ENCODE data around the gene SLC11A1.

SLC11A1 gene

DNA sequence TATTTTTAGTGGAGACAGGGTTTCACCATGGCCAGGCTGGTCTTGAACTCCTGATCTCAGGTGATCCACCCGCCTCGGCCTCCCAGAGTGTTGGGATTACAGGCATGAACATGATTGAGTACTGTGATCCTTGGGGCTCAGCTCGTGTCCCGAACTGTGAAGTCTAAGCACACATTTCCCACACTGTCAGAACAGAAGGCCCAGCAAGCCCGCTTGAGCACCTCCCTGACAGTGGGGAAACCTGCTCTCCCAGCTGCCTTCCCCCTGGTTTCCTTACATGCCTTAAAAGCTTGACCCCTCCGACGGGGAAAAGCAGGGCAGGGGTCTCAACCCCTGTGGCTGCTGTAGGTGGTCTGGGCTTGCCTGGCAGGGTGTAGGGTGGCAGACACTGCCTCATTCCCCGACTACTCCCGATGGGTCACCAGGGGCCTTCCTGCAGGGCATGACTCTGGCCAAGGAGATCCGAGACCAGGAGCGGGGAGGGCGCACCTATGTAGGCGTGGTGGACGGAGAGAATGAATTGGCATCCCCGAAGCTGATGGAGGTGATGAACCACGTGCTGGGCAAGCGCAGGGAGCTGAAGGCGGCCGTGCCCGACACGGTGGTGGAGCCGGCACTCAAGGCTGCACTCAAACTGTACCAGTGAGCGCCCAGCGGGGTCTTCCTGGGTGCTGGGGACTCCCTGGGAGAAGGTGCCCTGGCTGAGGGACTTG lies 46.9 kb downstream of the SLC11A1 start:
- Mint-ChIP-seq H3K9me3 (no peaks in the 10 kb centered on the region), H3K4me1 (no peaks in the 10 kb centered on the region), H3K27me3 (no peaks in the 10 kb centered on the region), H3K27ac (no peak overlapping the region), H3K4me3 (no peak overlapping the region)
- ATAC-seq (no peak), DNase-seq (no peak)

DNA sequence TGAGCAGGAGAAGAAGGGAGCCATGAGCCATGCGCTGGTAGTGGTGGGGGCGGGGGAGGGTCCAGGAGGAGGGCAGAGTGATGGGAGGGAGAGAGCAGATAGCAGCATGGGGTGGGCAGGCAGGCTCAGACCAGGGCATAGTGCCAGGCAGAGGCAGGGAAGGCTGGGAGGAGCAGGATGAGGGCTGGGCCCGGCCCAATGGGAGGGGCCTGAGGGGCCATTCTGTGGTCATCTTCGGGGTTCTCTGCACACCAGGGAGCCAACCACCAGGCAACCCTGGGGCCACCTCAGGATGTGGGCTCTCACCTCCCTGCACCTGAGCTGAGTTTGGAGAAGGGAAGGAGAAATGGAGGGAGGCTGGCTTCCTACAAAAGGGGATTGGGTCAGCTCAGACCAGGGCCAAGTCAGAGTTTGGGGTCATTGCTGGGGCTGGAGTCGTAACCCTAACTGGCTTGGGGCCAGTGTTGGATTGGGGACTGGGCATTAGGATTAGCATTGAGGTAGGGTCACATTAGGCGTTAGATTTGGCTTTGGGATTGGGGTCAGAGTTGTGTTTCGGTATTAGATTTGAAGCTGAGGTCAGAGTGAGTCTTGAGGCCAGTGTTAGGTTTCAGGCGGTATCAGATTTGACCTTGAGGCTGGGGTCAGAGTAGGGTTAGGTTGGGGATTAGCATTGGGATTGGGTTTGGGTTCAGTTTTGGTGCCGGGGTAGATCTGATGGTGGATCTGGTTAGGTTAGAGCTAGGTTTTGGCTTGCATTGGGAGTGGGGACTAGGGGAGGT lies 48.0 kb downstream of the SLC11A1 start:
- peak overlapping the region in 1 of 2 donors; percentile 41 for H3K27ac Mint-ChIP-seq
- DNase-seq (no peak), ATAC-seq (no peak)
- no peaks in the 10 kb centered on the region for H3K9me3 Mint-ChIP-seq
- no peaks in the 10 kb centered on the region for H3K27me3 Mint-ChIP-seq
- H3K4me1 Mint-ChIP-seq: no peaks in the 10 kb centered on the region
- no peak overlapping the region for H3K4me3 Mint-ChIP-seq

- no peak for ATAC-seq
Measured at GRCh38 chr2:218430721-218431120, 48.6 kb downstream of the SLC11A1 start.

GRCh38 chr2:218431878-218432277 lies 49.8 kb downstream of the SLC11A1 start:
- no peak overlapping the region for H3K27ac Mint-ChIP-seq
- H3K9me3 Mint-ChIP-seq: no peaks in the 10 kb centered on the region
- H3K4me3 Mint-ChIP-seq: no peak overlapping the region
- no peak for DNase-seq
- H3K27me3 Mint-ChIP-seq: no peaks in the 10 kb centered on the region
- no peak for ATAC-seq
- H3K4me1 Mint-ChIP-seq: no peaks in the 10 kb centered on the region

More at GRCh38 chr2:218430721-218431120, 48.6 kb downstream of the SLC11A1 start:
- Mint-ChIP-seq H3K4me3 (no peak overlapping the region), H3K27me3 (no peaks in the 10 kb centered on the region), H3K9me3 (no peaks in the 10 kb centered on the region), H3K27ac (peak overlapping the region in 1 of 2 donors; percentile 37), H3K4me1 (no peaks in the 10 kb centered on the region)
- DNase-seq: no peak

- Mint-ChIP-seq H3K27ac (no peak overlapping the region), H3K27me3 (no peaks in the 10 kb centered on the region), H3K4me3 (no peak overlapping the region), H3K4me1 (no peaks in the 10 kb centered on the region), H3K9me3 (no peaks in the 10 kb centered on the region)
- no peak for DNase-seq
- ATAC-seq: no peak
Measured at GRCh38 chr2:218432676-218433365, 50.7 kb downstream of the SLC11A1 start.

- Mint-ChIP-seq H3K27me3 (no peaks in the 10 kb centered on the region), H3K4me3 (no peak overlapping the region), H3K4me1 (no peaks in the 10 kb centered on the region), H3K9me3 (no peaks in the 10 kb centered on the region), H3K27ac (no peak overlapping the region)
- DNase-seq (no peak), ATAC-seq (no peak)
Measured at GRCh38 chr2:218434456-218434855, 52.4 kb downstream of the SLC11A1 start.

- no peak overlapping the region for H3K4me3 Mint-ChIP-seq
- DNase-seq (no peak), ATAC-seq (no peak)
- H3K9me3 Mint-ChIP-seq: no peaks in the 10 kb centered on the region
- no peak overlapping the region for H3K27ac Mint-ChIP-seq
- no peaks in the 10 kb centered on the region for H3K27me3 Mint-ChIP-seq
- no peaks in the 10 kb centered on the region for H3K4me1 Mint-ChIP-seq
Measured at GRCh38 chr2:218435003-218435982, 53.2 kb downstream of the SLC11A1 start.

GRCh38 chr2:218436992-218437391 lies 54.9 kb downstream of the SLC11A1 start:
- Mint-ChIP-seq H3K4me1 (no peaks in the 10 kb centered on the region), H3K4me3 (no peak overlapping the region)
- ATAC-seq: no peak

GRCh38 chr2:218437969-218438368 lies 55.9 kb downstream of the SLC11A1 start:
- Mint-ChIP-seq H3K4me3 (no peak overlapping the region), H3K27ac (no peak overlapping the region), H3K4me1 (no peaks in the 10 kb centered on the region), H3K27me3 (no peaks in the 10 kb centered on the region), H3K9me3 (no peaks in the 10 kb centered on the region)
- ATAC-seq (no peak), DNase-seq (no peak)

More at GRCh38 chr2:218436992-218437391, 54.9 kb downstream of the SLC11A1 start:
- Mint-ChIP-seq H3K27me3 (no peaks in the 10 kb centered on the region), H3K9me3 (no peaks in the 10 kb centered on the region), H3K27ac (no peak overlapping the region)
- no peak for DNase-seq

- no peak for DNase-seq
- Mint-ChIP-seq H3K4me1 (no peaks in the 10 kb centered on the region), H3K27ac (no peak overlapping the region), H3K4me3 (no peak overlapping the region), H3K27me3 (no peaks in the 10 kb centered on the region), H3K9me3 (no peaks in the 10 kb centered on the region)
- ATAC-seq: no peak
Measured at GRCh38 chr2:218438596-218438995, 56.5 kb downstream of the SLC11A1 start.

DNA sequence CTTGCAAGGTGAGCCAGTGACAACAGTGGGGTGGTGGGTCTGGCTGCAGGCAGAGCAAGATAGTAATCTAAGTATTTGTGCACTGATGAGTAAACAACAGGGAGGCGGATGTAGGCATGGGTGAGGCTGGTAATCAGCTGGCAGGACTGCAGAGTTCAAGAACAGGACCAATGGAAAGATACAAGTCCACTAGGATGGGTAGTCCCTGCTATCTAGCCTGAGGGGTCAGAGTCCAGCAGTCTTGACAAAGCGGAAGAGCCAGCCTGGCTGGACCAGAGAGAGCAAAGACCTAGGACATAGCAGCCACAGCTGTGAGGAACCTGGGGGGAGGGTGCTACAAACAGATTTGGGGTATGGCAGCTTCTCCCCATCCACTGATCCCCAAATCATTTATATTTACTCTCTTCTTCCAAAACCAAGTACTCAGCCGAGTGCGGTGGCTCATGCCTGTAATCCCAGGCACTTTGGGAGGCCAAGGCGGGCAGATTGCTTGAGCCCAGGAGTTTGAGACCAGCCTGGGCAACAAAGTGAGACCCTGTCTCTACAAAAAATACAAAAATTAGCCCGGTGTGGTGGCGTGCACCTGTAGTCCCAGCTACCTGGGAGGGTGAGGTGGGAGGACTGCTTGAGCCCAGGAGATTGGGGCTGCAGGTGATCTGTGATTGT lies 62.8 kb downstream of the SLC11A1 start:
- no peak overlapping the region for H3K4me3 Mint-ChIP-seq
- H3K9me3 Mint-ChIP-seq: no peaks in the 10 kb centered on the region
- H3K27me3 Mint-ChIP-seq: no peaks in the 10 kb centered on the region
- ATAC-seq (no peak), DNase-seq (no peak)
- peak overlapping the region in 1 of 2 donors; percentile 69 for H3K27ac Mint-ChIP-seq
- peaks cover 8% of the 10 kb centered on the region for H3K4me1 Mint-ChIP-seq

DNA sequence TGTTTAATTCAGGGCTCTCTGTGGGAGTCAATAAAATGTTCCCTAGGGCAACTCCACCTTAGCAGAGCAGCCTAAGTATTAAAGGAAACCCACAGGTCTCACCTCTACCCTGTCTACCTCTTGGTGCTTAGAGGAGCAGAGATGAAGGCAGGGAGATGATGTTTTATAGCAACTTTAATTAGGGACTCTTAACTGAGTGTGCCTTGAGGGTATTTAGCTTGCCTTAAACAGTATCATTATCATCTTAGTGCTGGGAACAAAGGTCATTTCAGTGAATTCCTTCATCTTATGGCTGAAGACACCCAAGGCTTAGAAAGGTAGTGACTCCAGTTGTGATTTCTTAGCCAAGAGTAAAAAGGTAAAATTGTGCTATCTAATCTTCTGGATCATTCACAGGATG lies 63.5 kb downstream of the SLC11A1 start:
- H3K27me3 Mint-ChIP-seq: no peaks in the 10 kb centered on the region
- no peak overlapping the region for H3K27ac Mint-ChIP-seq
- H3K4me3 Mint-ChIP-seq: no peak overlapping the region
- H3K4me1 Mint-ChIP-seq: peaks cover 8% of the 10 kb centered on the region
- no peak for DNase-seq
- ATAC-seq: no peak
- no peaks in the 10 kb centered on the region for H3K9me3 Mint-ChIP-seq

All from stimulated activated naive CD8-positive, alpha-beta T cell treated with anti-CD3 and anti-CD28 coated beads, Interleukin-15, amount 100 ng/mL, for 72 hours (primary cell).